ENCODE data around the gene SUPT4H1.

Gene SUPT4H1

DNA sequence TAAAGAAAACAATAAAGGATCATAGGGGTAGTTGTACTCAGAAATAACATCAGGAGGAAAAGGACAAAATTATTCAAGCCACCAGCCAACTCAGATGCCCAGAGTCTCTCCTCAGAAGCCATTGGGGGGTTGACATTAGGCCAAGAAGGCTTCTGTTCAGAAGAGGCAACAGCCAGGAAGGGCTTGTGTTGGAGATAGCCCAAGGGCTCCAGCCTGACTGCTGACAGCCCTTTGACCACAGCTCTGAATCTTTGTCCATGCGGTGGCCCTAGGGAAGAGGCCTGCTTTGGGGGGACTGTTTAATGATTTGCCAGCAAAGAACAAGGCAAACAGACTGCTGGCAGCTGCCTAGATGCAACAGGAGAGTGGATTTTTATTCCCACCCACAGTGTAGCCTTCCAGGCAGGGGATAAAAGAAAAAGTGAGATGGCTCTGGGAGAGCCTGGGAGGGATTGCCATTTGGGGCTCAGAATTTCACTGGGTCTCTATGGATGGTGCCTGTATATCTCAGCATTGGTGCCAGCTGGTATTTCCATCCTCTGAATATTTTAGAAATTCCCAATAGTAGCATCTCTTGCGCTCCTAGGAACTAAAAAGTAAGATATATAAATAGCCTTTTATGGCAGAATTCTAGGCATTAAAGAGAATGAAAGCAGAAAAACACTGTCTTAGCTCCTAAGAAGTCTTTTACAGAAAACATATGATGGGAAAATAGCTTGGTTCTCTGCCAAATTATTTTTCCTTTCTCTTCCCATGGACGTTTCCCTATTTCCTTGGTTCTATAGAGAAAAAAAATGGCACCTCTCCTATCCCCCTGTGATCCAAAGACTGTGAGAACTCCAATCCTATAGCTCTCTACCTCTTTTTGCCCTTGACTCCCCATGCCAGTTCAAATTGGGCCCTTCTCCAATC lies 29.4 kb upstream of the SUPT4H1 start:
- peak overlapping the region in 2 of 21 experiments; percentile 25 to 31 for H3K27ac ChIP-seq
- H3K4me3 ChIP-seq = no peak overlapping the region

DNA sequence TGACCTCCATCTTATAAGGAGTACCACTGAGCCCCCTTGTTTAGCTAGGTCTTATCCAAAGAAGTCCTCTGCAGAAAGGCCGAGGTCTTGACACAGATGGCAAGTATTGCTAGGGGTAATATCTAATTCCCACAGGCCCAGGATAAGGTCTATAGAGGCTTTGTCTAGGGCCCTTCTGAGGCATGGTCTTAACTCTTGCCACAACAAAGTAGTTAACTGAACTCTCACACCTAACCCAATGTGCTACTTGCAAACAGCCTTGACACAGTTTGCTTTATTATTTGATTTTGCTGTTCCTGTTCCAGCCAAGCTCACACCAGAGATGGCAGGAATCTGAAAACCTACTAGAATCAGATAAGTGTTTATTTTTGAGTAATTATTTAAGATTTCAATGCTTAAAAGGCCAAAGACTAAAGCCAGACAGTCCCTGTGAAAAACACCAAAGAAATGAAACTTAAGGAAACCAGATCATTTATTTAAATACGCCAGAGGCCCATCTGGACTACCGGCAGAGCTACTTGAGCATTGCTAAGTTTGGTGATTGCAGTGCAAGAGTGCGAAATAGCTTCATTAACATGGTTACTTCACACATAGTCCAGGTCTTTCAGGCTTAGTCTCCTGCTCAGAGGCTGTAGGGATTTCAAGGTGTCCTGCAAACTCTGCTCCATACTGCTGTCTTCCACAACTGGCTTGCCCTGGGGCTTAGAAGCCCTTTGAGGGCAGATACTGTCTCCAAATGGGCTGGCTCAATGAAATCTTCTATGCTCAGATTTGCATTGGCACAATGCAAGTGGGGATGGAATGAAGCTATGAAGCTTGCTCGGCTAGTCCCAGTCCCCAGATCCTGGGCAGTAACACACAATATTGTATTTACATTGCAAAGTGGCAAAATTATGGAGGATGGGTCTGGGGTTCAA lies 28.5 kb upstream of the SUPT4H1 start:
- no peak overlapping the region for H3K4me3 ChIP-seq
- no peak overlapping the region for H3K27ac ChIP-seq

DNA sequence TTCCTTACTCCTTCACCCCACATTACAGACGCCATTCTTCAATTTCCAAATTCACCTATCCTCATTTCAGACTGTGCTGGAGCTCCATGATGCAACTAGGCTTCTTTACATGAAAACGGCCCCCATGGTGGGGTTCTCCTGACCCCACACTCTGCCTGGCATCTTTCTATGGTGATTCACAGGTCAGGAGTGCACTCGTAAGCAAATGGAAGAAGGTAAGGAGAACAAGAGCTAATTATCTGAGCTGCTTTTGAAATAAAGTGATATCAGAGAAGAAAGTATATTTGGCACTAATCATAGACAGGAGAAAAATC lies 27.5 kb upstream of the SUPT4H1 start:
- H3K27ac ChIP-seq = no peak overlapping the region
- H3K4me3 ChIP-seq = no peak overlapping the region

DNA sequence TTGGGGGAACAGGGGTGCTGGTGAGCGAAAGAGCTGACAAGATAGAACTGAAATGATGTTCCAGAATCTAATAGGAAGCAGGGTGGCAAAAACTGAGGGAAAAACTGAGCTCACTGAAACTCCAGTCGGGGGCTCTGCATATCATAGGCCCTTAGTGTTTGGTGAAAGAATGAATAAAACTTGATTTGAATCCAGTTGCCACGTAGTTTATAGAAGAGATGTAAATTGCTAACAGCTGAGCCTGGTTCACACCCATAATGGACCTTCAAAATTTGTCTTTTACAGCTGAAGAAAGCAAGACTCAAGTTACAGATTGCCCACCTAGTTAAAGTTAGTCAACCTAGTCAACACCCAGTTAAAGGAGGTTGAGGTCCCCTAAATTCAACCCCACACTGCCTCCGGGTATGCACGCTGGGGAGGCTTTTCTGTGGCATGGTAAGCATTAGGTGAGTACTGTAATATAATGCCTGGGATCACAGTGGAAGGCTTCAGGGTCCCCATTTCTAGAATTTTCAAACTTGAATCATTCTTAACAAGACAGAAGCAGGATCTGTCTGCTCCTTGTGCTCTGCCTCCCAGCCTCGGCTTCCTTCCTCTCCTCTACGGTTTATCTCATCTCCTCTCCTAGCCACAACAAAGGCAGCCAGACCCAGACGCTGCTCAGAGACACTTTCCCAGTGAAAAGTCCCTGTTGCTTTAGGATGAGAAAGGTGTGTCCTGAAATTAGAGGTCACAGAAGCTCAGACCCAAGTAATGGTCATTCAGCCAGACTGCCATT lies 26.9 kb upstream of the SUPT4H1 start:
- peak overlapping the region in 1 of 21 experiments; percentile 1 for H3K27ac ChIP-seq
- H3K4me3 ChIP-seq = no peak overlapping the region

DNA sequence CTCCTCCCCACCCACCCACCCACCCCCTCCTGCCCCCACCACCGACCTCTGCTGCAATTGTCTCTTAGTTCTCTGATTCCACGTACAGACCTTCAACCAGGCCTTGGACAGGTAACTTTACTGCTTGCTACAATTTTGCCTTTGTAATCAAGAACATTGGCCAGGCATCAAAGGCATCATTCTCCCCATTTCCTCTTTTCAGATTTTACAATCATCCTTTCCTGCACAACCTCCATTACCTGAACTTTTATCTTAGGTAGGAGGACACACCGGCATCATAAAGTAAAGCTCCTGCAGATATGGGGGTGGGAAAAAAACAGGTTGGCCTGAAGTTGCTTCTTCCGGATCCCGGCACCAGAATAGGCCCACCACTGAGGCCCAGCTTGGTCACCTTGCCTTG lies 25.7 kb upstream of the SUPT4H1 start:
- Histone ChIP-seq H3K4me3 (no peak overlapping the region), H3K27ac (peak overlapping the region in 6 of 21 experiments; percentile 4 to 57 (median 40))

DNA sequence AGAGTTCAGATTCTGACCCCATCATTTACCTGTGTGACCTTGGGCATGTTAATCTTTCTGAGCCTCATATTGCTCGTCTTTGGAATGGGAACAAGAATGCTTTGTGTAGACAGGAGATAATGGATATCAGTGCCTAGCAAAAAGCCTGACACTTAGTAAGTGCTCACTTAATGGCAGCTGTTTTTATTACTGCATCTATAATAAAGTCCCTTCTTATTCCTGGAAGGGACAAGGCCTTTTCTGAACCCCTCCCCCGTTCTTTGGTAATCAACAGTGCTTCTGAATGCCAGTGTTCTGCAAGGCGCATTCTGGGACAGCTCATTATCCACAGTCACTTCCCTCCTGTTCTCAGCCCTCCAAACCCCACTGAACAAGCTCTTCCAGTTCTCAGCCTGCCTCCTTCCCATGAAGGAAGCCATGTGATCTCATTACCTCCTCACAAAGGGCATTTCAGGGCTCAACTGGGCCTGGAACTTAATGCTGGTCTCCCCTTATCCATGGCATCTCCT lies 25.1 kb upstream of the SUPT4H1 start:
- peak overlapping the region in 9 of 21 experiments; percentile 0 to 57 (median 18) for H3K27ac ChIP-seq
- no peak overlapping the region for H3K4me3 ChIP-seq

DNA sequence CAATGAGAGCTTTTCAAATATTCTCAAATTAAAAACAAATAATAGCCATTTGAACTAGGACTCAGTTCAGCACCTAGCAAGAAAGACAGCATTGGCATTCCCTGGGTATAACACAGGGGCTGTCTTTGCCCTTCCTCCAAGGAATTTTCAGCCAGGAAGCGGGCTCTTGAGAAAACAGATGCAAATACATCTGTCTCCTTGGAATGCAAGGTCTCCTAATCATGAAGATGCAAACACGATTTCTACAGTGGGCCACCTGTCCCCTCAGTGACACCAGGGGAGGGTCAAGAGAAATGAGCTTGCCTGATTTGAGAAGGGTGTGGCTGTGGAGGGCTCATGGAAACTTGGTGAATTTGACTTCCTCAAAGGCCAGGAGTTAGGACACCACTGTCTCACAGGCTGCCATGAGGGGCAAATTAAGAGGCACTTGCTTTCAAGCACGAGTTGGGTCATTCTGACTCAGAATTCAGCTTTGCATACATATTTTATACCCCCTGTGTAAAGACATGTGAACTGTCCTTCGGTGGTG lies 24.5 kb upstream of the SUPT4H1 start:
- Histone ChIP-seq H3K27ac (peak overlapping the region in 6 of 21 experiments; percentile 0 to 57 (median 11)), H3K4me3 (no peak overlapping the region)

DNA sequence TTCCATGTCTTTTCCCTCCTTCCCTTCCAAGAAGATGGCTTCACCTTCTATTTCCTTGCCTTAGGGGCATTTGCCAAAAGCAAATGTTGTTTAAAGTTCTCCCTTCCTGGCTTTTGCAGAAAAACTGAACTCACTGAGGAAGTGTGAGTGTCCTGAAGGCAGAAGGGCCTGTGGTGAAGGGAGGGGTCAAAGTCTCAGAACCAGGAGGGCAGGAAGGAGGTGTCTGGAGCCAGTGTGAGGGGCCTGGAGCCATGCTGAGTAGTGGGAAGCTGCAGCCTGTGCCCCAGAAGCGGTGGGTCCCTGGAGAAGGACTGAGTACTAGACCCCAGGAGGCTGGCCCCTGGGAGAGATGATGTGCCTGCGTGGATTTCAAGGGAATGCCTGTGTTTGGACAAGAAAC lies 23.8 kb upstream of the SUPT4H1 start:
- Histone ChIP-seq H3K27ac (no peak overlapping the region), H3K4me3 (no peak overlapping the region)

DNA sequence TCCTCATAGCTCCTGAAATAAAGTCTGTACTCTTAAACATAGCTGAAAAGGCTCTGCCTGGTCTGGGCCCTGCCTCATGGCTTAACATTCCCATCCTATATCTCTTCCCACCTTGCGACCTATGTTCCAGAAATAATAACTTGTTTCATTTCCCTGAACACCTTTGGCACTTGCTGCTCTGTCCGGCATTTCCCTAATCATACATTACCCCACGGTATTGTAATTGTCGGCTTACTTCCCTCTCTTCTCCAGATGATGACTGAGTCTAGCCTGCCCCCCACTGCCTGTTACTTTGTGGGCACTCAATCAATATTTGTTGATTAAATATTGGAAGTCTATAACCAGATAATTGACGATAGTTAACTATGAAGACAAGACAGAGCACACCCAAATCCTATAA lies 23.3 kb upstream of the SUPT4H1 start:
- Histone ChIP-seq H3K4me3 (no peak overlapping the region), H3K27ac (no peak overlapping the region)

DNA sequence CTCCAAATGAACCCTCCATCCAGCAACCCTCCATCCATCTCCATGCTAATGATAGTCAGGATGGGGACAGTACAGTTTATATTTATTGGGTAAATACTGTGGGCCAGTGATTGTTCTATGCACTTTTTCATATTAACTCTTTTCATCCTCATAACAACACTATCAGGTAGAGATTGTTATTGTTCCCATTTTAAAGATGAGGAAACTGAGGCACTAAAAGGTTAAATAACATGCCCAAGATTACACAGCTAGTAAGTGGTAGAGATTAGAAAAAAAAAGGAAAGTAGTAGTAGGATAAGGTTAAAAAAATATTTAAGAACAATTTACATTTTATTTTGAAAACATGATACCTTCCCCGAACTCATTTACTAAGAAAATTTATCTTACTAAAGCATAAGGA lies 21.9 kb upstream of the SUPT4H1 start:
- no peak overlapping the region for H3K4me3 ChIP-seq
- H3K27ac ChIP-seq = no peak overlapping the region

DNA sequence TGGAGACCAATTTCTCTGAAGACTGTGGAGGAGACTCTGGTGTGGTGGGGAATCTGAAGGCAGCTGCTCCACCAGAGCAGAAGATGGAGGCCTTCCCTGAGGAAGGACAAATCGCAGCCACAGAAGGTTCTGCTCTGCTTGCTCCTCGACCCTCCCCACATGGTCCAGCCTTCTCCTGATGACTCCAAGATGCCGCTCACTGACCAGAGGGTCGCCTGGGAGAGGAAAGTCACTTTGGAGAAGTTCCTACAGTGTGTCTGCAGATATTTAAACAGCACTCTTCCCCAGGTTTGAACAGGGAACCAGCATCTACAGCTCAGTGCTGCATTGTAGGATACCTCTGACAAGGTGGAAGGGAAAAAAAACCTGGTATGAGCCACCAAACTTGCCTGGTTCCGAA lies 21.0 kb upstream of the SUPT4H1 start:
- Histone ChIP-seq H3K4me3 (no peak overlapping the region), H3K27ac (no peak overlapping the region)

DNA sequence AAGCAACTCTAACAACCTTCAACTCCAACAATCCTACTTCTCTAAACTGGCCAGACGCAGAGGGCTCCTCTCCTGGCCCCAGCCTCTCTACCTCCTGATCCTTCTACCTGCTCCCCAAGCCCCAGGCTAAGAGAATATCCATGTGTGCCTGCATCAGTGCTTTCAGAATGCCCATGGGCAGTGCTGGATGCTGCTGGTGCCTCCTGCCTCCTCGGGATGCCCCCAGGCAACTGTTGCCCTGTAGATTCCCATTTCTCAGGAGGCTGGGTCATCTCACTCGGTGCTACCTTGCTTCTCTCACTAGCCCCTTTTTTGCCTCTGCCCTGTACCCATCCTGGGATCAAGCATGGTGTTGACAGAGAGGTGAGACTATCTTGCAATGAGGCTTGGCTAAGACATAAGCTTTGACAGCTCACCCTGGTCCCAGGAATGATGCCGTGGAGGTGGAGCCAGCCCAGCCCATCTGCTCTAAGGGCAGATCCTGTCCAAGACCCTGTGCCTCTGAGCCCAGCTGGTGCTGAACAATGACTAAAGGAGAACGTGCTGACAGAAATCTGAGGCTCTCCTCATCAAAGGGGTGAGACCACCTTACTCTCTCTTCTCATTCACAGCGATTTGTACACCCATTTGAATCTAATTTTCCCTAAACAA lies 19.4 kb upstream of the SUPT4H1 start:
- H3K4me3 ChIP-seq = no peak overlapping the region
- no peak overlapping the region for H3K27ac ChIP-seq

DNA sequence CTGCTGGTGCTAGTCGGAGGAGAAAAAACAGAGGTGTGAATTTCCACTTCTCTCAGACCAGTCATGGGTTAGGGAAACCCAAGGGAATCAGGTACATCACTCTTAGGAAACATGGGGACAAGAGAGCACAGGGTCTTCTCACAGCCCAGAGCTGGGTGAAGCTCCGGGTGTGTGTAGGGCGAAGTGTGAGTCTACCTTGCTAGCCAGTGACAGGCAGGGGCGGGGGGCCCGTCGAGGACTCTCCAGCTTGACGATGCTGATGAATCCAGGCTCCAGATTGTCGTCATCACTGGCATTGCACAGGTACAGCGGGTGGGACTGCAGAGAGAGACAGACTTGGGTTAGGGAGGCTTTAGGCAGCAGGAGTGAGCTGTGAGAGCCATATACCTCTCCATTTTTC lies 18.7 kb upstream of the SUPT4H1 start:
- Histone ChIP-seq H3K27ac (no peak overlapping the region), H3K4me3 (no peak overlapping the region)

DNA sequence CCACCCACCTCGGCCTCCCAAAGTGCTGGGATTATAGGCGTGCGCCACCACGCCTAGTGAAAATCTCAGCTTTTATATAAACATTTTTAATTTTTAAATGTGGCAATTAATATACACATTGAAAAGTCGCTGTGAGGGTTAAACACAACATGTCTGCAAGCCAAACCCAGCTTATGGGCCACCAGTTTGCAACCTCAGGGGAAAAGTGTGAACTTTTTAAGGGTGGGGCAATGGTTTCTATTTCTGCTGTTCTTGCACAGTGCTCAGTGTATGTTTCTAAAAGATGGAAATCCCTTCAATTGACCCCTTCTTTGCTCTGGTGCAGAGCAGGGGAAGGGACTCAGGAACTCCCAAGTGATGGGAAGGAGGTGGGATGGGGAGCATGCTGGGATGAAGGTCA lies 18.3 kb upstream of the SUPT4H1 start:
- no peak overlapping the region for H3K4me3 ChIP-seq
- H3K27ac ChIP-seq = no peak overlapping the region

DNA sequence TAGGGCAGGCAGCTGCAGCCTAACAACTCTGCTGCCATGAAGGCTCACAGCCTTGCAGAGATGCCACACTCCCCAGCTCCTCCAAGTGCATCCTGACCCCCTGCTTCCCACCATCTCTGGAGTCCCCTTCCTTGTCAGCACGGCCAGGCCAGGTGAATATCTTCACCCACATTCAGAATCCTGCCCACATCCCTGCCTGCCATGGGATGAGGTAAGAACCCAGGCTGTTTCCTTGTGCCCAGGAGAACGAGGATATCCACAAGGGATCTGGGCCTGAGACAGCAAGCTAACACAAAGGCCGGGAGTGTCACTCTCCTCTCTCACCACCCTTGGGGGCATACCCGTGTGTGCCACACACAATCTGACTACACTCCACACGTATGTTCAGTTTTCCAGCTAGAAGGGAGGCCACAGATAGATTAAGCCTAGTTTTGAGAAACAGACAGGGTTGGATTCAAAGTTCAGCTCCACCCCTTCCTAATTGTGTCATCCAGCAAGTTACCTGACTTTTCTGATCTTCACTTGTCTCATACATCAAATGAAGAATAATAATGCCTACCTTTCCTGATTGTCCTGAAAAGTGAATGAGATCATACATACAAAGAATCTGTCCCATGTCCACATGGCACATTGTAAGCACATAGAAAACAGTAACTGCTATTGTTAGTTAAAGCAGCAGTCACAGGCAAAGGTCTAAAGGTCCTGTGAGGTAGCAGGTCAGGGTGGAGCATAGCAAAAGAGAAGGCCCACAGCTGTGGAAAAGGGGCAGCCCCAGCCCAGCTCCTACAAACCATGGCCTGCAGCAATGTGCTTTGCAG lies 17.4 kb upstream of the SUPT4H1 start:
- Histone ChIP-seq H3K4me3 (no peak overlapping the region), H3K27ac (peak overlapping the region in 4 of 21 experiments; percentile 2 to 52 (median 8))

DNA sequence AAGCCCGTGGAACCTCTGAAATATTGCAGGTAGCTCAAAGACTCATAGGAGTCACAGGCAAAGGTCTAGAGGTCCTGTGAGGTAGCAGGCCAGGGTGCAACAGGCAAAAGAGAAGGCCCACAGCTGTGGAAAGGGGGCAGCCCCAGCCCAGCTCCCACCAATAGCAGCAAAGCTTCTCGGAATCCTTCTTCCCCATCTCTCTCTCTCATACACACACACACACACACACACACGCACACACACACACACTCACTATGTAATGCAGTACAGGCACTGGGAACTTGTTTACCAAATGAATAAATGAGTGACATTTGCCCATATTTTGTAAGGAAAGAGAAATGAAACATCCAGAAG lies 16.8 kb upstream of the SUPT4H1 start:
- H3K4me3 ChIP-seq = no peak overlapping the region
- peak overlapping the region in 2 of 21 experiments; percentile 2 to 12 for H3K27ac ChIP-seq

DNA sequence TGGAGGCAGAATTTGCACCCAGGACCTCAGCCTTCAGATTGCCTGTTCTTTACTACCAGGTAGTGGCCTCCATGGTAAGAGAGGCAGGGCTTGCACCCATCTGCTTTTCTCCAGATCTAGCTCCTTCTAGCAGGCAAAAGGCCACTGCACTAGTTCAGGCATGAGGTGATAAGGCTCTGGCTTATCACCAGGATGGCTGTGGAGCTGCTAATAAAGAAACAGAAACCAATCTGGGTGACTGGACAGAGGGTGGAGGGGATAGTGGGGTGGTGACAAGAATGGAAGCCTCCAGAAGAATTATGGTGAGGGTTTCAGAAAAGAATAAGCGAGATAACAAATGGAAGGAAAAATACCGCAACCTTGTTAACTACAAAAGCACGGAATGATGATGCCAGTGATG lies 15.5 kb upstream of the SUPT4H1 start:
- H3K27ac ChIP-seq = peak overlapping the region in 1 of 21 experiments; percentile 27
- no peak overlapping the region for H3K4me3 ChIP-seq

DNA sequence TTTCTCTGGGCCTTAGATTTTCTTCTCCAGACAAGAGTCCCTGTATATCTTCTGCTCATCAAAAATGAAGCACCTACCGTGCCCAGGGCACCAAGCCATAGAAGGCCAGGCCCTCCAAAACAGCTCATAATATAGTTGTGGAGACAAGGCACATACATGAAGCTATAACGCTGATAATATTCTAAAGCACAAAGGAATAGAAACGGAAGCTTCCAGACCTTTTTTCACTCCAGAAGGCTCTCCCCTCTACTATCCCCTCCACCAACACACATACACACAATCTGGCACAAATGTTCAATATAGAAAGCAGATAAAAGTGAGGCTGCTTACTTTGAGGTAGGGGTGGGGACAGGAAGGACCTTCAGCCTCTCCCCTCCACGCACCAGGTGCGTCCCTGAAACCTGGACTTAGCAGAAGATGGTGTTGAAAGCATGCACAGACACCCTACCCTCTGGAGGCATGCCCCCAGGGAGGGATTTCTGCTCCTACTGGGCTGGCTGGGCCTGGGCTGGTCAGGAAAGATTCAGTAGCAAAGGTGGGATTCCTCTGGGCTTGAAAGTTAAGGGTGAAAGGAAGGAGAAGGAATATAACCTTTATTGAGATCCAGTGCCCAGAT lies 14.1 kb upstream of the SUPT4H1 start:
- peak overlapping the region in 7 of 21 experiments; percentile 0 to 77 (median 55) for H3K27ac ChIP-seq

More for the DNA sequence above, 14.1 kb upstream of the SUPT4H1 start:
- H3K4me3 ChIP-seq = no peak overlapping the region
